GM23248 (cell line): ENCODE data around the gene BDNF.

Source experiments
- EZH2 ChIP-seq: fragments of 200-600 bp; sonication (generic); IDR thresholded peaks from 2 replicates; pipeline ENCODE4 v1.6.1; 2018; ENCODE audit warnings: antibody characterized with exemption, mild to moderate bottlenecking; ENCODE audit not compliant: insufficient read depth, poor library complexity, severe bottlenecking
- EZH2phosphoT487 ChIP-seq: fragments of 200-600 bp; sonication (generic); IDR thresholded peaks from 2 replicates; pipeline ENCODE4 v1.6.1; 2018; ENCODE audit warnings: antibody characterized with exemption, moderate library complexity, mild to moderate bottlenecking, low read depth; ENCODE audit not compliant: insufficient read depth

- TF ChIP-seq EZH2 (no peak), EZH2phosphoT487 (no peak)
These were observed 22.7 kb upstream of the BDNF start for GRCh38 chr11:27722953-27723344.
